Measurements from ENCODE around the gene BEST4. TPM values are rescaled to one million over a fixed set of nuclear protein-coding genes. Genes with fewer than 3 reads are reported as not detected.

The BEST4 gene
- total and polyA plus RNA-seq, 2 of the 13 experiments (the other 11 are each of a cell fraction or from before 2014, with no cell fraction given) = 0.77 to 1.4 TPM

DNA sequence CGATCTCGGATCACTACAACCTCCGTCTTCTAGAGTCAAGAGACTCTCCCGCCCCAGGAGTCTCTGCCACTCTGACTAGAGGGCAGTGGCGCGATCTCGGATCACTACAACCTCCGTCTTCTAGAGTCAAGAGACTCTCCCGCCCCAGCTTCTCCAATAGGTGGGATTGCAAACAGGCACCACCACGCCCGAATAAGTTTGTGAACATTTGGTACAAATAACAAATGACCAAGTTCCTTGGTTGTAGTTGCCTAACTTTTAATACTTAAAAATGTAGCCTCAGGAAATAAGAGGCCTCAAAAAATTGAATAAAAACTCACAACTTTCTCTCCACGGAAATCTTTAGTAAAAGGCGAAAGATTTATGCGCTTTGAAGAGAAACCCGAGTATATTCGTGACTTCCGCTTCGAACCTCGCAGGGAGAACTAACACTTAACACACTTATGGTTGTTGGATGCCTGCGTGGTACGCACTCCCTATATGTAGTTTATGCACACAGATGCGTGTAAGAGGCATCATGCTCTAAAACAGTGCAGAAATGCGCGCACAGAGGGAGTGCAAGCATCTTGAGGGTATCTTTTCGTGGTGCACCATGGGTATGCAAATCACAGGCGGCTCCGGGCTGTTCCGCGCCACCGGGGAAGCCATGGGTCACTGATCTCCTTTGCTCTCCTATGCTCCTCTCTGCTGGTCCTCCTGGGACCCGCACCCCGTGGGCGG lies 31.8 kb upstream of the BEST4 start (continued):
- TF ChIP-seq ZBTB4 (CRISPR knock-in tag; IDR thresholded peaks at IDR 0.05; ENCODE audit: borderline replicate concordance) (peak; percentile 62; the same call in 1 of the 2 replicates), ZNF503 (CRISPR knock-in tag; IDR thresholded peaks at IDR 0.05) (peak; percentile 69; the same call in 1 of the 2 replicates), MXD3 (CRISPR knock-in tag; IDR thresholded peaks at IDR 0.05) (no peak; the same call in 1 of the 2 replicates), ZNF619 (CRISPR knock-in tag; IDR thresholded peaks at IDR 0.05) (peak; percentile 33; the same call in 1 of the 2 replicates), MAFG (CRISPR knock-in tag; IDR thresholded peaks at IDR 0.05) (no peak), ZSCAN22 (CRISPR knock-in tag; IDR thresholded peaks at IDR 0.05) (0 out of 2 replicates have a peak, but pooled peaks have one; percentile 42), ETV5 (CRISPR knock-in tag; IDR thresholded peaks at IDR 0.05; ENCODE audit: borderline replicate concordance) (peak; percentile 86), ZNF331 (CRISPR knock-in tag; IDR thresholded peaks at IDR 0.05) (peak; percentile 61; the same call in 1 of the 2 replicates), RBFOX2 (IDR thresholded peaks at IDR 0.05; ENCODE audit: low read depth, low read length) (peak; percentile 78), KMT2A (CRISPR knock-in tag; IDR thresholded peaks at IDR 0.05) (peak; percentile 37), ZNF383 (CRISPR knock-in tag; IDR thresholded peaks at IDR 0.05; ENCODE audit: borderline replicate concordance) (peak; percentile 92; the same call in 1 of the 2 replicates), KDM3A (CRISPR knock-in tag; IDR thresholded peaks at IDR 0.05; ENCODE audit: low read depth) (peak; percentile 67; the same call in 1 of the 2 replicates), ZSCAN30 (CRISPR knock-in tag; IDR thresholded peaks at IDR 0.05) (0 out of 2 replicates have a peak, but pooled peaks have one; percentile 50), ZNF407 (CRISPR knock-in tag; IDR thresholded peaks at IDR 0.05; ENCODE audit: not compliant biosample characterization) (no peak)

Data from HepG2 (cell line).